ENCODE data around the gene MED16. TPM values are rescaled to one million over a fixed set of nuclear protein-coding genes. Genes with fewer than 3 reads are reported as not detected.

Gene MED16
- total RNA-seq, 1 experiment from 2014 or later = 83.1 TPM

DNA sequence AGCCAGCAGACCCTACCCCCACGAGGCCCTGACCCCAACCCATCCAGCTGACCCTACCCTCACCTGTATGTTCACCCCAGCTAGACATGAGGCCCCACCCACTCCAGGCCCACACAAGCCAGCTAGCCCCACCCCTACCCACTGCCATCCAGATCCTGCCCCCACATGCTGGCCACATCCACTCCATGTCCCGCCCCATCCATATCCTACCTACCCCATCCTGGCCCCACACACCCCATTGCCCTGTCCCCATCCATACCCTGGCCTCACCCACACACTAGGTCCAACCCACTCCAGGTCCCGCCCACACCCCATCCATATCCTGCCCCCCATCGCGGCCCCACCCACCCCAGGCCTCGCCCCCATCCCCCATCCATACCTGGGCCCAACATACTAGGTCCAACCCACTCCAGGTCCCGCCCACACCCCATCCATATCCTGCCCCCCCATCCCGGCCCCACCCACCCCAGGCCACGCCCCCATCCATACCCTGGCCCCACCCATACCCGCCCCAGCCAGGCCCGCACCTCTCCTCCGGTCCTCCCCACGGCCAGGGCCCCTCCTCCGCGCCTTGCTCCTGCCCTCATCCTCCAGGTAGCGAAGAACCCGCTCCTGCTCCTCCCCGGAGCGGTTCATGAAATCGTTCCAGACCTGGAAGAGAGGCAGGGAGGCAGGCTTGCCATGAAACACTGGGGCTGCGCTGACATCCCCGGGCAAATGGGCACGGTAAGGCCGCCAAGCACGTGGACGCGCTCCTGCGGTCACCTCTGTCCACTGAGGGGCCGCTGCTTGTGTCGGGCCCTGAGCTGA is 7.5 kb upstream of the MED16 start:
- Mint-ChIP-seq H3K27me3 (ENCODE audit: low read depth) (no peaks in the 10 kb centered on the region; the same call in 1 of the 2 replicates), H3K9me3 (no peaks in the 10 kb centered on the region), H3K4me3 (peak overlapping the region in 1 of 2 experiments; percentile 42; a peak in 1 of 5 replicates), H3K27ac (0 out of 7 replicates have a peak overlapping the region, but pooled peaks of 1 of the 3 experiments have one; percentile 66), H3K4me1 (peaks cover 0 to 29% of the 10 kb centered on the region in 2 experiments; a peak in 2 of 4 replicates), H3K36me3 (ENCODE audit: insufficient read depth in 1 of 3, low read depth in 3 of 3) (peaks cover 2 to 29% (median 29%) of the 10 kb centered on the region in 3 experiments; a peak in 5 of 7 replicates)
- no peak overlapping the region for H3K23ac ChIP-seq (ENCODE audit: insufficient read length, low read depth, low read length)
- no peak overlapping the region for H3K18ac ChIP-seq (ENCODE audit: insufficient read length, low read depth, low read length)
- H3K79me1 ChIP-seq (ENCODE audit: insufficient read depth, low read depth, low read length, poor library complexity, severe bottlenecking) = peaks cover 6% of the 10 kb centered on the region
- H3K4me1 ChIP-seq (ENCODE audit: insufficient read depth, low read length) = no peaks in the 10 kb centered on the region; the same call in 1 of the 2 replicates
- H4K20me1 ChIP-seq (ENCODE audit: control insufficient read depth, insufficient read depth, insufficient read length) = no peaks in the 10 kb centered on the region
- no peak overlapping the region for H2BK120ac ChIP-seq (ENCODE audit: low read depth, low read length, poor library complexity, severe bottlenecking)
- no peak overlapping the region for H3K4me2 ChIP-seq (ENCODE audit: insufficient read depth, insufficient read length, low read length)
- H3K79me2 ChIP-seq (ENCODE audit: insufficient read depth, low read length) = peaks cover 3% of the 10 kb centered on the region; the same call in 1 of the 2 replicates
- H2BK5ac ChIP-seq (ENCODE audit: insufficient read length, low read length) = no peak overlapping the region
- DNase-seq = peak; percentile 84
- WGBS (ENCODE audit: extremely low coverage, insufficient read length, low lambda C conversion rate) = no CpG with 5 or more reads among the region's 30 CpGs
- H2BK20ac ChIP-seq (ENCODE audit: low read depth, low read length, poor library complexity, severe bottlenecking) = no peak overlapping the region
- no peak overlapping the region for H3K9ac ChIP-seq (ENCODE audit: extremely low read depth, insufficient read length, low read length)
- H3T11ph ChIP-seq (ENCODE audit: low read length) = no peak overlapping the region
- no peak overlapping the region for H2AK5ac ChIP-seq (ENCODE audit: insufficient read length, low read length)
- H3K27ac ChIP-seq (ENCODE audit: insufficient read length, low read depth, low read length) = no peak overlapping the region
- no peak overlapping the region for H4K5ac ChIP-seq (ENCODE audit: insufficient read length, low read depth, low read length)
- no peak overlapping the region for H3K4ac ChIP-seq (ENCODE audit: low read depth, low read length)
- H3K14ac ChIP-seq (ENCODE audit: insufficient read depth, low read length) = no peak overlapping the region
- no peak overlapping the region for H2AFZ ChIP-seq (ENCODE audit: low read length)
- H2BK12ac ChIP-seq (ENCODE audit: insufficient read length, low read depth, low read length) = no peak overlapping the region
- TF ChIP-seq, protein P1, sequence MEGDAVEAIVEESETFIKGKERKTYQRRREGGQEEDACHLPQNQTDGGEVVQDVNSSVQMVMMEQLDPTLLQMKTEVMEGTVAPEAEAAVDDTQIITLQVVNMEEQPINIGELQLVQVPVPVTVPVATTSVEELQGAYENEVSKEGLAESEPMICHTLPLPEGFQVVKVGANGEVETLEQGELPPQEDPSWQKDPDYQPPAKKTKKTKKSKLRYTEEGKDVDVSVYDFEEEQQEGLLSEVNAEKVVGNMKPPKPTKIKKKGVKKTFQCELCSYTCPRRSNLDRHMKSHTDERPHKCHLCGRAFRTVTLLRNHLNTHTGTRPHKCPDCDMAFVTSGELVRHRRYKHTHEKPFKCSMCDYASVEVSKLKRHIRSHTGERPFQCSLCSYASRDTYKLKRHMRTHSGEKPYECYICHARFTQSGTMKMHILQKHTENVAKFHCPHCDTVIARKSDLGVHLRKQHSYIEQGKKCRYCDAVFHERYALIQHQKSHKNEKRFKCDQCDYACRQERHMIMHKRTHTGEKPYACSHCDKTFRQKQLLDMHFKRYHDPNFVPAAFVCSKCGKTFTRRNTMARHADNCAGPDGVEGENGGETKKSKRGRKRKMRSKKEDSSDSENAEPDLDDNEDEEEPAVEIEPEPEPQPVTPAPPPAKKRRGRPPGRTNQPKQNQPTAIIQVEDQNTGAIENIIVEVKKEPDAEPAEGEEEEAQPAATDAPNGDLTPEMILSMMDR (conservative IDR thresholded peaks at IDR 0.05) = no peak
- no peak overlapping the region for H2BK15ac ChIP-seq (ENCODE audit: low read depth, low read length)
- H4K91ac ChIP-seq (ENCODE audit: insufficient read length, low read depth, low read length) = no peak overlapping the region
- H3K56ac ChIP-seq (ENCODE audit: insufficient read length, low read depth, low read length) = no peak overlapping the region
- H3K9me3 ChIP-seq (ENCODE audit: control insufficient read depth, low read depth, low read length) = no peaks in the 10 kb centered on the region
- H3K23me2 ChIP-seq (ENCODE audit: insufficient read length, low read depth, low read length, poor library complexity, severe bottlenecking) = no peaks in the 10 kb centered on the region
- H3K27me3 ChIP-seq (ENCODE audit: insufficient read depth, low read length) = no peaks in the 10 kb centered on the region
- no peak overlapping the region for H4K8ac ChIP-seq (replicated peaks; ENCODE audit: insufficient read length, low read depth, low read length)

All from H9 (cell line).